HL-60 (cell line): ENCODE measurements around the gene KDM1B.

Experiments
- CTCF ChIP-seq: IDR thresholded peaks from one replicate; pipeline ENCODE4 v1.5.1; 2011; ENCODE audit warnings: low read length, control low read depth, inconsistent platforms; ENCODE audit not compliant: insufficient read depth
- GABPA ChIP-seq: IDR thresholded peaks from 2 replicates; pipeline ENCODE4 v1.6.1; 2012; ENCODE audit warnings: low read depth
- POLR2AphosphoS5 ChIP-seq: IDR thresholded peaks from 2 replicates; pipeline ENCODE4 v1.6.1; 2012; ENCODE audit warnings: low read depth
- REST ChIP-seq: IDR thresholded peaks from 2 replicates; pipeline ENCODE4 v1.6.1; 2012; ENCODE audit warnings: low read depth; ENCODE audit not compliant: insufficient replicate concordance

- no peak for TF ChIP-seq POLR2AphosphoS5
- TF ChIP-seq CTCF: no peak
- TF ChIP-seq REST: no peak
- TF ChIP-seq GABPA: no peak
These were observed 89.9 kb downstream of the KDM1B start for GRCh38 chr6:18245079-18245478.
